IPS-11a (cell line): ENCODE data around the gene PPP3CA.

Experiments
- H3K4me3 ChIP-seq: one replicate; pipeline ENCODE4 v1.5.1; 2013; ENCODE audit warnings: low read depth, low read length, control low read depth

Gene PPP3CA

GRCh38 chr4:101289306-101289705 is 58.0 kb downstream of the PPP3CA start:
- no peak overlapping the region for H3K4me3 ChIP-seq

- no peak overlapping the region for H3K4me3 ChIP-seq
Measured at GRCh38 chr4:101288365-101289145, 58.8 kb downstream of the PPP3CA start.

DNA sequence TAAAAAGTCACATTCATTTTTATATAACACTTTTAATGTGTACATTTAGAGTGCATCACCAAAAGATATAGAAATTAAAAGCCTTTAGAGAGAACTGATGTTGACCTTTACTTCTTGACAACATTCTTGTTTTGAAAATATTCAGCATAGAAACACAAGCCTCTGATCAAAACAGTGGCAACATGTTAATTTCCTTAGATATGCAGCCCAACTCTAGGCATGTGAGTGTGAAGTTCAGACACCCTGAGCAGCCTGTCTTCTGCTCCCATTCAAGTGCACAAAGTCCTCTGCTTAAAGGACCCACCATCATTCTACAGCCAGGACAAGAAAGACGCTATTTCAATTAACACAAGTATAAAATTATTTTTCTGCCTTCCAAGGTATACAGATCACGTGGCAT is 60.0 kb downstream of the PPP3CA start:
- H3K4me3 ChIP-seq = no peak overlapping the region

DNA sequence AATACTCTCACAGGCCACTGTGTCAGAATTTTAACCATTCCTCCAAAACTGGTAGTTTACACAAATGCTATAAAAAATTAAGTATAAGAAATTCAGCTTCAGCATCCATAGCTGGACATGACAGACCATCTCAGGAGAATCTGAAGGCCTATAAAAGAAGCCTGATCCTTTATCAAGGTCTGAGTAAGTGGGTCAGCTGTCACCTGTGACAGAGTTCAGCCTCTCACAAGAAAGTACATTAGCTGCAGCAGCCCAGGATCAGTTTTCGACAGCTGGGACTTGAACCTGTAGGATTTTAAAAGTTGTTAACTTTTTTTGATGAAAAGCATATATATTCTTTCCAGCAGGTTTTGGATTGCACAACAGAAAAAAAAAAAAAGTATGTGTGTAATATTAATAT is 60.7 kb downstream of the PPP3CA start:
- no peak overlapping the region for H3K4me3 ChIP-seq

- H3K4me3 ChIP-seq = no peak overlapping the region
Measured at GRCh38 chr4:101285985-101286384, 61.3 kb downstream of the PPP3CA start.

- no peak overlapping the region for H3K4me3 ChIP-seq
Measured at GRCh38 chr4:101284546-101284945, 62.8 kb downstream of the PPP3CA start.

DNA sequence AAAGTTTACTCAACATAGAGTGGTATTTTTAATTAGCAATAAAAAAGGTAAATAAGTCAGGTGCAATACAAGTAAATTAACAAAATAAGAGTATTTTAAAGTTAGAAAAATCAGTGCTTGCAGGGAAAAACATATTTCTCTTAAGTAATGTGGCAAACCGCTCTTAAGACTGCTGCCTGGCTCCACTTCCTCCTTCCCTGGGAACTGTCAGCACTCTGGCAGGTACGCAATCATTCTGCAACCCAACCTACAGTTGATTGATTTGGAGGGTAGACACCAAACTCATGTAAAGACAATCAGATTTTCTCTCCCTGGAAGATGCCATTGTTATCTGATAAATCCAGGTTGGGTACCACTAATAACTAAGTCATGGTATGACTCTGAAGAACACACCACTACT is 63.9 kb downstream of the PPP3CA start:
- H3K4me3 ChIP-seq = no peak overlapping the region

- no peak overlapping the region for H3K4me3 ChIP-seq
Measured at GRCh38 chr4:101282076-101282844, 65.1 kb downstream of the PPP3CA start.

- no peak overlapping the region for H3K4me3 ChIP-seq
Measured at GRCh38 chr4:101280866-101281600, 66.3 kb downstream of the PPP3CA start.

GRCh38 chr4:101279377-101279871 is 67.9 kb downstream of the PPP3CA start:
- H3K4me3 ChIP-seq = no peak overlapping the region

GRCh38 chr4:101277671-101278070 is 69.7 kb downstream of the PPP3CA start:
- H3K4me3 ChIP-seq = no peak overlapping the region

- no peak overlapping the region for H3K4me3 ChIP-seq
Measured at GRCh38 chr4:101276661-101277060, 70.7 kb downstream of the PPP3CA start.

DNA sequence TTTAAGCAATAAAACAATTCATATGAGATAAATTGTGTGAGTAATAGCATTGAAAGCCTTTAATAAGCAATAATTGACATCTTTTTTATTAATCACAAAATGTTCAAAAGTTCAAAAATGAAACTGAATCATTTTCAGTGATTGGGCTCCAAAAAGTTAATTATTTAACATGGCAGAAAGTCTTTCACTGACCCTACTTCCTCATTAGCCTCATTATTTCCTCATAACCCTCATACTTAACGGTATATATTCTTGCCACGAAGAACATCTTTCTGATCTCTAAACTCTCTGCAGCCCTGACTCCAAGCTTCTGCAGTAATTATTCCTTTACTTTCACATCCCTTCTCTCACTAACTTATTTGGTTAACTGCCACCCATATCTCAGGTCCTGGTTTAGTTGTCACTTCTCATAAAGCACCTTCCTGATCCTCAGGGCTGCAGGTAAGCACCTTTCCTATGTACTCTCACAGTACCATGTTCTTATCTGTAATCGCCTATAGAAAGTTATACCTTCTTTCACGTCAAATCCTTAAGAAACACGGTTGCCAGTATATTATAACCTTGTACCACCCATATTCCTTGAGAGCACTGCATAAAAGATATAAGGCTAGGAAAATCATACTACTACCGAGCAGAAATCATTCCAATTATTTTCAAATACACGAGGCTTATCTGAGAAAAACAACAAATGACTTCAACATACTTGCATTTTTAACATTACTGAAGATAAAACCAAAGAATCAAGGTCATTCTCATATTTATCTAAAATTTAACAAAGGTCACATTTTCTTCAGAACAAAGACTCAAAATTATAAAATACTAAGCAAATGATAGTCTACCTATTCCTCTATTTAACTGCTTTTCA is 72.2 kb downstream of the PPP3CA start:
- no peak overlapping the region for H3K4me3 ChIP-seq

GRCh38 chr4:101271516-101271915 is 75.8 kb downstream of the PPP3CA start:
- H3K4me3 ChIP-seq = no peak overlapping the region

GRCh38 chr4:101269682-101270081 is 77.6 kb downstream of the PPP3CA start:
- no peak overlapping the region for H3K4me3 ChIP-seq

DNA sequence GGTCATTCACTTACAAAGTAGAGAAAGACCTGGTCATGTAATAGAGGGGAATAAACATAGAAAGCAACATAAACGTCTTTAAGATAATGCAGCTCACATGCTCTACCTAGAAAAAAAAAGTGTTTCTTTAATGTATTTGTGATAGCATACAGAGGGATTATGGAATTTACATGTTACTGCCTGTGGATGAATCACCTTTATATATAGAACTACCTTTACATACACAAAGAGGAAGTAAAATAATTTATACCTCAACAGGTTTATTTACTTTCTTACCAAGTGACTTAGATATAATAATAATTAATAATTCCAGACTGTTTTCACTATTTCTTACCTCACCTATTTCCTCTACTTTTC is 81.5 kb downstream of the PPP3CA start:
- H3K4me3 ChIP-seq = no peak overlapping the region

- no peak overlapping the region for H3K4me3 ChIP-seq
Measured at GRCh38 chr4:101264993-101265815, 82.1 kb downstream of the PPP3CA start.

DNA sequence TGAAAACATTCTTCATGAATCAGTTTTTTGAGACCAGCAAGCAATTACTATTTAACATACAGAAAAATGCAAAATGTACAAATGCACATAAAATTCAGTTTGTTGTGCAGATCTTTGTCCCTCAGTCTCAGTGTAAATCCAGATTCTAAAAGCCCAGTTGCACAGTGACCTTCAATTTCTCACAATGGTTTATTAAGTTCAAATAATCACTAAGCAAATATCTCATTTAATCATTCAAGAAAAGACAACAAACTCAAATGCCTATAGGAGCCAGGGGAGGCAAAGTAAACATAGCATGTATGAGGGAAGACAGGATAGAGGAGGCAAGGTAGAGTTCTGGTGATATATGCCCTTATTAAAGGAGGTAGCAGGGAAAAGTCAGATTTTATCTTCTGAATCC is 82.8 kb downstream of the PPP3CA start:
- no peak overlapping the region for H3K4me3 ChIP-seq

DNA sequence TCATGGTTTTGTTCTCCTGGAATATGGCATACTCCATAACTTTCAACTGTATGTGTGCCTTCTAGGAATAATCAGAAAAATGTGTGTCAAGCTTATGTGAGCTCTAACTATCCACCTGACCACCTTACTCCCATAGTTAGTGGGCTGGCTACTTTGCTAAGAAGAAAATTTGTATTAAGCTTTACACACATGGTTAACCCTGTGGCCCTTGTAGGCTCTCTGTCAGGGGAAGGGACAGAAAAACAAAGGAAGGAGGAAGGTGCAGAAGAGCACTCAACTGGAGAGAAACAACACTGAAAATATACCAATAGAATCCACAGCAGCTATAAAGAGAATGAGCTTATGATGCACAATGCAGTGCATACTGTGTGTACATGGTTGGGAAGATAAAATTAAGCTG is 84.6 kb downstream of the PPP3CA start:
- no peak overlapping the region for H3K4me3 ChIP-seq

DNA sequence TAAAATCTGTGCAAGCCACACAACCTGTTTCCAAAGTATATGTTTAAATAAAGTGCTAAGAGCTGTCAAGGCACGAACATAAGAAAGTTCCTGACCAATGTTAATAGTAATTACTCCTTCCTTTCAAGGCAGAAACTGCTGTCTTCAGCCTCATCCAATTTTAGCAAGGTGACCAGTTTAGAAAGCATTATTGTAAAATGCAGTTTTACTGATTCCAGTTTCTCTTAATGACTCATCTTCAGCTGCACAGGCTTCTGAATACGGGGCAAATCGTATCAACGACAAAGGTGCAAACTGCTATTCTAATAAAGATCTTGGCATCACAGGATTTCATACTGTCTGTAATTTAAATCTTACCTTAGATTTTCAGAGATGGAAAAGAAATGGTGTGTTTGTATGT is 87.5 kb downstream of the PPP3CA start:
- no peak overlapping the region for H3K4me3 ChIP-seq
